Gastrocnemius medialis (tissue), 4 donors: ENCODE data around the gene DNAJC18.

ENCODE experiments used
- CTCF ChIP-seq, 5 experiments: fragments of 450-650 bp in 3 of 5; fragments of 200-600 bp in 2 of 5; sonication (generic) in 2 of 5; IDR thresholded peaks in 4 of 5; conservative IDR thresholded peaks in 1 of 5; 1 replicate in 4 of 5; 2 replicates in 1 of 5; pipeline ENCODE4 v1.5.1; 2016 to 2019; ENCODE audit warnings: antibody characterized with exemption in 5 of 5, mild to moderate bottlenecking in 3 of 5, moderate library complexity in 3 of 5
- POLR2A ChIP-seq, 2 donors: fragments of 450-650 bp; IDR thresholded peaks; one replicate each; pipeline ENCODE4 v1.6.1; 2017; ENCODE audit warnings: antibody characterized with exemption in 2 of 2, mild to moderate bottlenecking in 2 of 2, moderate library complexity in 2 of 2

GRCh38 chr5:139459451-139459934 is 20.2 kb upstream of the DNAJC18 start:
- no peak for TF ChIP-seq CTCF (IDR thresholded peaks at IDR 0.05 in 4 of 5, conservative IDR thresholded peaks at IDR 0.05 in 1 of 5)
- TF ChIP-seq POLR2A (IDR thresholded peaks at IDR 0.05), result no peak
